Superior temporal gyrus (tissue), 1 donor: ENCODE measurements around the gene PHKG2.

Experiments used
- DNase-seq: peaks from one replicate; pipeline ENCODE4 v3.0.0-alpha.2; 2016; ENCODE audit errors: extremely low spot score

PHKG2 gene

DNA sequence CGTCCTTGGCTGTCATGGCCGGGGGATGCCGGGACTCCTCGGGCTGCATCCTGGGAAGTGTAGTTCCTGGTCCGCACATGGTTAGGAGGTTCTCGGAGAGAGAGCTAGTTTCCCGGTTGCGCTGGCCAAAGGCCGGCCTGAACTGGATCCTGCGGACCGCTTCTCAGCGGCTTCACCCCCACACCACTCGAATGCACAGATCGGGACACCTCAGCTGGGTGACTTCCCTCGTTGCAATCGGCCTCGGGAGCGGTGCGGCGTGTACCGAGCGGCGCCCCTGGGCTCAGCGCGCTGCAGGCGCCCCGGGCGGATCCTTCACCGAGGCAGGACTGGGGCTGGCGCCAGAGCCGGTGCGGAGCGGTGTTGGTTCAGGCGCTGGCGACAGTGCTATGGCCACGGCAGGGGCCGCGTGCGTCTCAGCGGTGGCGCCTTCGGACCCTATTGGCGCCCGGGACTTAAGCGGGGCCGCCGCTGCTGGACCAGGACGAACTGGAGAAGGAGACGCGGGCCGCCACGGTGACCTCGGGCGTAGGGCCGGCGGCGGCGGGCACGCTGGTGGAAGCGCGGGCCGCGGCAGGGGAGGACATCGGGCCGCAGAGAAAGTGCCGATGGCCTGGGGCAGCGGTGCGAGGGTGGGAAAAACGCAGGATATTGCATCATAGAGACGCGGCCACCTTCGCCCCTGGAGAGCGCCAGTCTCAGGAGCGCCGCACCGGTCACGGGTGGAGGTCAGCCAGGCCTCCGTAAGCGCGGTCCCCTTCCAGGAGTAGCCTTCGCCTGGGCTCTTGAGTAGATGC lies 27.4 kb downstream of the PHKG2 start:
- peak; percentile 86 for DNase-seq

DNA sequence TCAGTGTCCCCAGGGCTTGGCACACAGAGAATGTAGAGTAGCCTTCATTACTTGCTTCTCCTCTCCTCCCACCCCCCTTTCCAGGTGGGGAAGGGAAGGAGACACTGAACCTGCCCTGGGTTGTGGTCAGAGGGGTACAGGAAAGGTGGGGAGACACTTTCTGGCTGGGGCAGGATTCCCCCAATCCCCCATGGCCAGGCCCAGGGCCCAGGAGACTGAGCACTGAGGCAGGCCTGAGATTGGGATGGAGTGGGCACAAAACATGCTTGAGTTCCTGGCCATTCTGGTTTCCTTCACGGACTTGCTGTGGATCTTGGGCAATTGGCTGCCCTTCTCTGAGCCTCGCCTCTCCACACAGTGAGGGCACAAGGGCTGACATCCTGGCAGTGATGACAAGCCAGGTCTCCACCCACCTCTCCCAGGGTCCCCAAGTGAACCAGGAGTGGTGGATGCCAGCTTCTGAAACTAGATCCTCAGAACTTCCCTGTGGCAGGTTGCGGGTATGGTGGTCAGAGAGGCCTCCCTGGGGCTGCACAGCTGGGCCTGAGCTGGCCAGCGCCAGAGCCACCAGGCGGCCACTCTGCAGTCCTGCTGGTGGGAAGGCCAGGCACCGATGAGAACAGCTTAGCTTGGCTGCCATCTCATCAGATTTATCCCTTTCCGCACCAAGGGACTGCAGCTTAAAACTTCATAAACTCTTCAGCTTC lies 29.5 kb downstream of the PHKG2 start:
- DNase-seq, result no peak

DNA sequence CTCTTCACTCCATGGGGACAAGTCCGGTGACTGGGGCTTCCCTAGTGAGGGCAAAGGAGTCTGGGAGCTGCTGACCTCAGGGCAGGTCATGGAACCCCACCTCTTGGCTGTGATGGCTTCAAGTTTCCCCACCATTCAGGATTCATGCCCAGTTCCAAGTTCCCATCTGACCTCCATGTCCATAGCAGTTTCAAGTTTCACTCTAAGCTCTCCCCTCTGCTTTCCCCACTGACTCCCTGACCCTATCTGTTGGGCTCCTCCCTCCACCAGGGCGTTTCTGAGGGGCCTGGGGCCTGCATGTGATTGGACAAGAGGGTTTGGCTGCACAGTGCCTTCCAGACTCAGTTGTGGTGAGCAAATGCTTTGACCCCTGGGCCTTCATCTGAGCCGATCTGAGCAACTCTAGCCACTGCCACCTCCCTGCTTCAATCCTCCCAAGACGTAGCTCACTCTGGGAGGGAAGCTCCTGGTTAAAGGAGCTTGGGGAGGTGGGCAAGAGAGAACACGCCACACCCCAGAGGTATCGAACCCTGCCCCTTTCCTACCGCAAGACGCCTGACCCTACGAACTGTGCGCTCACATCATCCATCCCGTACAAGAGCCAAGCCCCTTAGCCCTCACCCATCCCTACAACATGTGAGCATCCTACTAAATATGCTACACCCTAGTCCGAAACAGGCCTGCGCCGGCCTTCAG lies 30.5 kb downstream of the PHKG2 start:
- DNase-seq, result no peak

DNA sequence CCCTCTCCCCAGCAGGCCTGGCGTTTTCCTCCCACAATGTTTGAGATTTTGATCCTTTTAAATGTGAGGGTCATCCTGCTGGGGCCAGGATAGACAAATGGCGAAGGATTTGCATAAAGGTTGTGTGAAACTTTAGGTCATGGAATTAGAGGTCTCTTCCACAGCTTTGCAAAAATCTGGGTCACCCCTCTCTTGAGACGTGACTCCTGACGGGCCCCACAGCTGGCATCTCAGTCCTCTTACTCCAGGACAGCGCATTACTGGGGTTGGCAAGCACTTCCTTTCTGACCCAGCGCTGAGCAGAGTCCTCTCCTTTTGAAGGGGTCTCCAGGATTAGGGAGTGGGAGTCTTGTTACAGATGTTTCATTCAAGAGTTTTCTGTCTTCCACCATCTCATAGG lies 31.4 kb downstream of the PHKG2 start:
- no peak for DNase-seq

DNA sequence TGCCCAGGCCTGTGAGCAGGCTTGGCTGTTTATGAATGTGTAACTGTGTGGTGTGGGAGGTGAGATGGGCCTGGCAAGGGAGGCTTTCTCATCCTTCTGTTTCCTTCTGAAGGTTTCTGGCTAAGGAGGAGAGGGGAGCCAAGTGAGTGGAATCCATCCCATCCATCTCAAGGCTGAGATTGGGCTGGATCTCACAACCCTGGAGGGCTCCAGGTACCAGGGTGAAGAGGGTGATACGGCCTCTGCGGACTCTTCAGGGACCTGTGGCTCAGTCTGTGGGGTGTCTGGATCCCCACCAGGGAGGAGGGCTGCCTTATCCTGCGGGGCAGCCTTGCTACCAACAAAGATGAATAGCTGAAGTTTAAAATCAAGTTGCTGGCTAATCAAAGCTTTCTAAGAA lies 31.8 kb downstream of the PHKG2 start:
- DNase-seq, result no peak

- no peak for DNase-seq
Measured at GRCh38 chr16:30780549-30780948, 32.3 kb downstream of the PHKG2 start.

GRCh38 chr16:30782486-30783279 lies 34.5 kb downstream of the PHKG2 start:
- no peak for DNase-seq

GRCh38 chr16:30783280-30784109 lies 35.3 kb downstream of the PHKG2 start:
- no peak for DNase-seq

DNA sequence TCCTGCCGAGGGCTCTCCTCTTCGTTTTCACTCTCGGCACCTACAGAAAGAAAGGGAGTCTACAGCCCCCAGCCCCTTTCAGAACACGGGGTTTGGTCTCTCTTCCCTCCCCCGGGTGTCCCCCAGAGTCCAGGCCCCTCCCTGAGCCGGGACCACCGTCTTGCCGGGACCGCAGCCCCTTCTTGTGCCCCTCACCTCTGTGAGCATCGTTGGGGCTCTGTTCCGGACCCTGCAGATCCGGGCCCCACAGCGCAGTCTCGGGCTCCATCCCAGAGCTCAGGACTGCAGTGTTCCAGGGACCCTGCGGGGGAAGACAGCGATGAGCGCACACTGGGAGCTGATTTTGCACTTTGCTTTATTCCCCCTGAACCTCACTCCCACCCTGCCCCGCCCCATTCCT lies 36.0 kb downstream of the PHKG2 start:
- no peak for DNase-seq

DNA sequence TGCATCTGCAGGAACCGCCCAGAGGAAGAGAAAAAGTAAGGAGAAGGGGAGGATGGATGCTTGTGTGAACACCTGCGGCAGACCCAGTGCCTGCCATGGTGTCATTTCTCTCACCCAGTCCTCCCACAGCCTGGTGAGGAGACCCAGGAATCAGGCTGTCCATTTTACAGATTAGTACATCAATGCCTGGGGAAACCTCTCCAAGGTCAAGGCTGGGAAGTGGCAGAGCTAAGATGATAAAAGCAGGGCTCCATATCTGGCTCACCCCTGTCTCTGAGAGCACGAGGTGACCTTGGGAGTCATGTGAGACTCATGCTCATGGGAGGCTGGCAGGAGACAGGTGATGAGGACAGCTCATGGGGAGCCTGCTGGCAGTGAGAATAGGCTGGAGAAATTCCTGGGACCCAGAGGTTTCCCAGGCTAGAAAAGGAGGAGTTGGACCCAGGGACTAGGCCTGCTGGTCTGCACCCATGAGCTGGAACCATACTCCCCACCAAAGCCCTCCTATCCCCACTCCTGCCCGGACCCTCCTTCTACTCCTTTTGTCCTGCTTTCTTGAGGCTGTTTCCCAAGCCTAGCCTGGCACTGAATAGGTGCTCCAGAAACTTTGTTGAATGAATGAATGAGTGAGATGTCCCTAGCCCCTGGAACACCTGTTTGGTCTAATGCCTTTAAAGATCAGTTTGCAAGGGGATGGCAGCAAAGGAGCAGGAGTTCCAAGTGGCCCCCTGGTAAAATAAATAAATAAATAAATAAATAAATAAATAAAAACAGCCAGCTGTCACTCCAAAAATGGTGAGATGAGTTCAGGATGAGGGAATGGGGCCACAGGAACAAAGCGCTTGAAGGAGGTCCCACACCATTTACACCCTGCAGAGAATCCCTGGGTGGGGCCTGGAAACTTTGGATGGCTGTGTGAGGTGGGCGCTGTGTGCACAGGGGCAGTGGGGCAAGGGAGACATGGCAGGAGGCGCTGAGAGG lies 37.2 kb downstream of the PHKG2 start:
- no peak for DNase-seq

DNA sequence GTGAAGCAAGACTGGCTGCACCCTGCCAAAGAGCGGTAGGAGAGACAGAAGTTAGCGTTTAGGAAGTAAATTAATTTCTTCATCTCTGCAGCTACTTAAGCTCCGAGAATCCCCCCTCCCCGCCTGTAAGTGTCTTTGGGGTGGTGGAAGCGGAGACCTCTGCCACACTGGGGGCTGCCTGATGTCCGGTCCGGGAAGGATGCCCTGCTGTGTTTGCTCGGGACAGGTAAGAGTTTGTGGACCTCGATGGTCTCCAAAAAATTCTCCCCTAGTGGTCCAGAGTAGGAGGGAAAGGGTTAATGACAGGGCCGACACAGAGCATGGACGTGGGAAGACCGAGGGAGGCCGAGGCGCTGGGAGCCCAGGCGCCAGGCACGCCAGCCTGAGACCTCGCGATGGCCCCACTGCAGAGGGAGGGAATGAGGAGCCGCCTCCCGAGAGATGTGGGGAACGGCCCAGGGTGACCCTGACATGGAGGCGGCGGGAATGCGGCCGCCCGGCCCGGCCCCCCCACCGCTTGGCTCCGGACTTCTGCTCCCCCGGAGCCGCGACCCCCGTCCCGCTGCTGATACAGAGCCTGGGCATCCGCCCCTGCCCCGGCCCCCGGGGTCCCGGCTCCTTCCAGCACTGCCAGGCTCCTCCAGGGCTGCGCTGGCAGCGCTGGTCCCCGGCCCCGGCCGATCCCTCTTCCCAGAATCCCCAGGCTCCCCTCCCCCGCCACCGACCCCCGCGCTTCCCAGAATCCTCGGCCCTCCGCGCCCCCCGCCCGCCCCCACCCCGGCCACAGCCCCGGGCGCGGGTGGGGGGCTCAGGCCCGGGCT lies 38.1 kb downstream of the PHKG2 start:
- no peak for DNase-seq

- DNase-seq, result peak; percentile 89
Measured at GRCh38 chr16:30786936-30787612, 38.8 kb downstream of the PHKG2 start, which contains the start of gene ZNF629. ZNF629 (minus strand) TSS chr16:30787205; CDS start chr16:30784482, 2,723 bp downstream.

DNA sequence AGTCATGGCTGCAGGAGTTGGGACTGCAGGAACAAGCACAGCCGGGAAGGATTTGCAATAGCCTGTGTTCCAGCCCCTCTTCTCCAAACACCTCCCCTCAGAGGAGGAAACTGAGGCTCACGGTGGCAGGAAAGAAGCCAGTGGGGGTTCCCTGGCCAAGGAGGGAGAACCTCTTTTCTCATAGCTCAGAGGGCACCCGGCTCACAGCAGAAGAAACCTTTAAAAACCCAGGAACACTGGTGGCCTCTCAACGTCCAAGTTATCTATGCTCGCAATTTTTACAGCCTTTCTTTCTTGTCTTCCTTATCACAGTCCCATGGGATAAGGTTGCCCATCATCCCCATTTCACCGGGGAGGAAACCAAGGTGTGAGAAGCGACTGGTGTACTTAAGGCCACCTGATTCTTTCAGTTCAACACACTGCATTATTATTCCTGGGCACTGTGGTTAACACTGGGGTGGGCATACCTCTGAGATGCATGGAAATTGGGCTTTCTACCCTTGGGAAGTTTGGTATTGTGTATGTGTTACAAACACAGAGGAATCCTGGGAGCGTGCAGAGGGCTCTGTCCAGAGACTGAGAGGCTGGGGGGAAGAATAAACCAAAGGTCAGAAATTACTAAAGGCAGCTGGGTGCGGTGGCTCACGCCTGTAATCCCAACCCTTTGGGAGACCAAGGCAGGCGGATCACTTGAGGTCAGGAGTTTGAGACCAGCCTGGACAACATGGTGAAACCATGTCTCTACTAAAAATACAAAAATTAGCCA lies 39.6 kb downstream of the PHKG2 start:
- peak; percentile 45 for DNase-seq

DNA sequence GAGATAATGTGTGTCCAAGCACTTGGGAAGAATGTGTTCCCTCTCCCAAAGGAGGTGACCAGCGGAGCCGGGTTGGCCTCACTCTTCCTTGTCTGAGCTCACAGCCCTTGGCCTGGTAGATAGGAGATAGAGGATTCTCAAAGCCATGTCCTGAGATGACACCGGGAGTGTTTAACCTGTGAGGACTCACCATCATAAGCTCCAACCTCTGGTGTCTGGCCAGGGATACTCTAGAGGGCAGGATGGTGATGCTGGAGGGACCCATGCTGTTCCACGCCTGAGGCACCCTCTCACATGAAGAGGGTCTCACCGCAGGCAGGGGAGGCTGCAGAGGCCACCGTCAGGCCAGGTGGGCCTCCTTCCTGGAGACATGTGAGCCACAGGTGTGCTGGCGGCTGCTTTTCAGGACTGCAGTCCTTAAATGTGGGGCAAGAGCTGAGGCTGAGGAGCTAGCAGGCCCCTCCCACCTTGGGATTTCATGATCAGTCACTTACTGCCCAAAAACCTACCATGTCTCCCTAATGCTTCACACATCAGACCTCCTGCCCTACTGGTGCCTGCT lies 45.4 kb downstream of the PHKG2 start:
- no peak for DNase-seq

- DNase-seq, result no peak
Measured at GRCh38 chr16:30794634-30795033, 46.4 kb downstream of the PHKG2 start.

DNA sequence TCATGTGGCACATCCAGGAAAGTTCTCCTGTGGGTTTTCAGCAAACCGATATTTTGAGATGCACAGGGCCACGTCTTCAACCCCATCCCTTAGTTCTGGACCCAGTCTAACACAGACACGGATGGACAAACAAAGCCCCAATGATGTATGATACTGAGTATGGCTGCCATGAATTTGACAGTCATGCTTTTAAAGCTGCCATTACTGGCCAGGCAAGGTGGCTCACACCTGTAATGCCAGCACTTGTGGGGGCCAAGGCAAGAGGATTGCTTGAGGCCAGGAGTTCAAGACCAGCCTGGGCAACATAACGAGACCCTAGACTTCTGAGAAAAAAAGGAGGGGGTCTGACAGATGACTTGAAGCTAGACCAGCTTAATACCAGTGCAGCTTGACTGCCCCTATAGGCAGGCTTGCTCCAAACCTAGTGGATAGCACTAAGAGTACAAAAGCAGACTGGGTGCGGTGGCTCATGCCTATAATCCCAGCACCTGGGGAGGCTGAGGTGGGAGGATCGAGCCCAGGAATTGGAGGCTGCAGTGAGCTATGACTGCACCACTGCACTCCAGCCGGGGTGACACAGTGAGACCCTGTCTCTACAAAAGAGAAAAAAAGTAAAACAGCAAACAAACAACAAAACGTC lies 49.6 kb downstream of the PHKG2 start:
- DNase-seq, result no peak
